Measurements from ENCODE around the gene ACRBP.
"Not testable (repeated sequence)": the region's sequence is repeated elsewhere in the genome, so short reads cannot be mapped to it uniquely, and the experiment has no call there.

The ACRBP gene

DNA sequence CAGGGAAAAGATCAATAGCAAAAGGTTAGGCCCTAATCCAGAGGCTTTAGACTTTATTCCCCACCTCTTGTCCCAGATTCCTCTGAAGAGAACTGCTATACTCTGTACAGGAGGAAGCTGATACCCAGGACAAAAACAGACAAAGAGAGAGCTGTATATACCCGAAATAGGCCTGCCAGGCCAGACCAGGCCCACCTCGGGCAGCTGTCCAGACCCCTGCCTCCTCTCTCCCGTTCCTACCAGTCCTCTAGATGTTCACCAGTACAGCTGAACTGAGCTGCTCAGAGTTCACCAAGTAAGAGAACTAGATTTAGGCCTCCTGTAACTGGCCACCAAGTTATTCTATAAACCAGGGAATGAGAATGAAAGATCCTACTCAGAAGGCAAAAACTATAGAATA lies 44.7 kb downstream of the ACRBP start:
- no peak for DNase-seq (ENCODE audit: low read depth, low spot score)
- peak overlapping the region; percentile 40 for H3K4me3 ChIP-seq (ENCODE audit: low read length)

DNA sequence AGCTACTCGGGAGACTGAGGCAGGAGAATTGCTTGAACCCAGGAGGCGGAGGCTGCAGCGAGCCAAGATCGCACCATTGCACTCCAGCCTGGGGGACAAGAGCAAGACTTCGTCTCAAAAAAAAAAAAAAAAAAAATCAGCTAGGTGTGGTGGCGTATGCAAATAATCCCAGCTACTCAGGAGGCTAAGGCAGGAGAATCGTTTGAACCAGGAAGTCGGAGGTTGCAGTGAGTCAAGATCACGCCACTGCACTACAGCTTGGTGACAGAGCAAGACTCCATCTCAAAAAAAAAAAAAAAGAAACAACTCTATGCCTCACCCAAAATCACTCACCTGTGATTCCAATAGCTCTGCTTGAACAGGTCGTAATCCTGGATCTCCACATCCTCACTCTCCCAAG lies 51.6 kb downstream of the ACRBP start:
- H3K4me3 ChIP-seq (ENCODE audit: low read length); DNase-seq (ENCODE audit: low read depth, low spot score): not testable (repeated sequence)

DNA sequence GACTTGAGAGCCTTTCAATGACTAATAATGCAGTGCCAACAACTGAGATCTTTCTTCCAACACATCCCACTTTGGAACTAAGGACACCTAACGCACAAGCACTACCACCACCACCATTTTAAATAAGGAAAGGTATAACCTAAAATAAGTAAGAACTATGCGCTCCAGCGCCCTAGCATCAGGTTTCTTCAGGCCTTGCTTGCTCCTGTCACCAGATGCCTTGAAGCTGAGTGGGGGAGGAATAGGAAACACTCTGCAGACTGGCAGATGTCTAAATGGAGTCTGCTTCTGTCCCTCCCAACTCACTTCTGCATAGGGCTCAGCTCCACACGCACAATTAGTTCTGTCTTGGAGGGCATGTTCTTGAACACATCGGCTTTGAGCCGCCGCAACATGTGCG lies 55.1 kb downstream of the ACRBP start:
- H3K4me3 ChIP-seq (ENCODE audit: low read length): no peak overlapping the region
- no peak for DNase-seq (ENCODE audit: low read depth, low spot score)
